K562 (cell line): Measurements from ENCODE around the gene TTC38. TPM values are rescaled to one million over a fixed set of nuclear protein-coding genes. Genes with fewer than 3 reads are reported as not detected.

Experiments used
- ATAC-seq: fragments of 200-7000 bp; cut with Tn5 transposase; 3 replicates; pipeline ENCODE4 v1.9.1; 2020; ENCODE audit warnings: moderate library complexity
- BruUV-seq: library from RNA; stranded (reverse); fragments of 400-500 nt; replicated peaks from 2 replicates; lab custom pipeline; 2021; lab: Mats Ljungman, UMichigan
- CTCF ChIA-PET: fragments of 300-600 bp; formaldehyde crosslinking; extraction: SDS; loops from one replicate; lab custom pipeline; 2021; ENCODE audit warnings: low intra/inter-chr PET ratio; lab: Yijun Ruan, JAX
- POLR2A ChIA-PET: fragments of 300-600, 350-650 bp; sonication (Branson Sonifier 250); formaldehyde crosslinking; extraction: SDS; loops from one replicate; lab custom pipeline; 2021; ENCODE audit warnings: antibody characterized with exemption, inconsistent platforms; lab: Yijun Ruan, JAX
- DNase-seq, 4 experiments: peaks; one replicate each; pipeline versions ENCODE4 v3.0.0 to v3.0.0-alpha.2; 2011 to 2018; ENCODE audit warnings: low spot score in 3 of 4, mixed read lengths in 3 of 4; ENCODE audit errors: extremely low read depth in 1 of 4
- FAIRE-seq: peaks from 2 replicates; lab custom pipeline; 2011; peaks lifted over from hg19 to GRCh38; lab: Jason Lieb, UNC
- H2AFZ ChIP-seq: 2 replicates; pipeline ENCODE4 v1.6.0; 2011; ENCODE audit warnings: low read depth, low read length, control low read depth, inconsistent platforms
- H3K27ac ChIP-seq: fragments of 200-600 bp; 3 replicates; pipeline ENCODE4 v1.8.0; 2011; ENCODE audit warnings: low read depth, mild to moderate bottlenecking, control low read depth, inconsistent platforms, low read length, moderate library complexity, mixed read lengths; ENCODE audit errors: extremely low read depth
- H3K27me3 ChIP-seq, 2 experiments: fragments of 300-600 bp in 1 of 2; 2 replicates in 1 of 2; 3 replicates in 1 of 2; pipeline versions ENCODE4 v1.6.0 to v1.8.0; 2011; ENCODE audit warnings: inconsistent platforms in 2 of 2, low read length in 2 of 2, mild to moderate bottlenecking in 1 of 2, mixed read lengths in 1 of 2, moderate library complexity in 1 of 2; ENCODE audit not compliant: control insufficient read depth in 2 of 2, insufficient read depth in 2 of 2
- H3K36me3 ChIP-seq: fragments of 300-600 bp; 3 replicates; pipeline ENCODE4 v1.8.0; 2011; ENCODE audit warnings: mild to moderate bottlenecking, low read length, inconsistent platforms; ENCODE audit not compliant: control insufficient read depth, insufficient read depth
- H3K4me1 ChIP-seq, 2 experiments: fragments of 200-600 bp in 1 of 2; replicated peaks in 1 of 2; 2 replicates in 1 of 2; 3 replicates in 1 of 2; pipeline versions ENCODE4 v1.5.1 to v1.8.0; 2011; ENCODE audit warnings: inconsistent platforms in 2 of 2, low read length in 2 of 2, mild to moderate bottlenecking in 1 of 2, mixed read lengths in 1 of 2, moderate library complexity in 1 of 2; ENCODE audit not compliant: control insufficient read depth in 2 of 2, insufficient read depth in 2 of 2
- H3K4me2 ChIP-seq: 2 replicates; pipeline ENCODE4 v1.6.1; 2011; ENCODE audit warnings: low read length, control low read depth, inconsistent platforms, mixed read lengths; ENCODE audit not compliant: insufficient read depth
- H3K4me3 ChIP-seq: fragments of 200-600 bp; sonication (generic), shearing (Covaris generic); 2 replicates; pipeline ENCODE4 v1.5.1; 2016; ENCODE audit warnings: control low read depth, inconsistent platforms
- H3K79me2 ChIP-seq: fragments of 200-600 bp; 3 replicates; pipeline ENCODE4 v1.8.0; 2011; ENCODE audit warnings: low read length, inconsistent platforms; ENCODE audit not compliant: control insufficient read depth, insufficient read depth
- H3K9ac ChIP-seq, 2 experiments: 2 replicates each; pipeline versions ENCODE4 v1.6.0 to v1.6.1; 2011; ENCODE audit warnings: low read depth in 2 of 2, low read length in 2 of 2, control low read depth in 1 of 2, inconsistent platforms in 1 of 2, mild to moderate bottlenecking in 1 of 2, mixed read lengths in 1 of 2; ENCODE audit not compliant: insufficient read depth in 1 of 2
- H3K9me1 ChIP-seq: one replicate; pipeline ENCODE4 v1.6.0; 2011; ENCODE audit warnings: inconsistent platforms, mild to moderate bottlenecking, low read length, moderate library complexity; ENCODE audit not compliant: control insufficient read depth, insufficient read depth
- H3K9me3 ChIP-seq: replicated peaks from 2 replicates; pipeline ENCODE4 v1.5.1; 2011; ENCODE audit warnings: low read depth, low read length, inconsistent platforms; ENCODE audit not compliant: control insufficient read depth, insufficient read depth
- H4K20me1 ChIP-seq: replicated peaks from 2 replicates; pipeline ENCODE4 v1.6.1; 2011; ENCODE audit warnings: low read length, inconsistent platforms, mixed read lengths; ENCODE audit not compliant: control insufficient read depth, insufficient read depth
- BRD9 ChIP-seq: fragments of 450-650 bp; IDR thresholded peaks from 2 replicates; pipeline ENCODE4 v1.6.1; 2018; ENCODE audit warnings: low read depth; ENCODE audit not compliant: partially characterized antibody
- CSDE1 ChIP-seq, 2 experiments: fragments of 450-650 bp; IDR thresholded peaks; 2 replicates each; pipeline ENCODE4 v1.6.1; 2016; ENCODE audit warnings: mild to moderate bottlenecking in 1 of 2
- CTBP1 ChIP-seq: fragments of 450-650 bp; IDR thresholded peaks from 2 replicates; pipeline ENCODE4 v1.6.1; 2016; ENCODE audit warnings: borderline replicate concordance
- FOXJ3 ChIP-seq: sonication (generic); formaldehyde crosslinking; IDR thresholded peaks from 2 replicates; pipeline ENCODE4 v1.4.0; 2020; ENCODE audit warnings: mild to moderate bottlenecking, missing genetic modification reagents
- KAT7 ChIP-seq: sonication (generic); formaldehyde crosslinking; IDR thresholded peaks from 2 replicates; pipeline ENCODE4 v1.8.0; 2022; ENCODE audit warnings: missing genetic modification reagents, mild to moderate bottlenecking, borderline replicate concordance
- MCM2 ChIP-seq: fragments of 450-650 bp; IDR thresholded peaks from 2 replicates; pipeline ENCODE4 v1.6.1; 2017; ENCODE audit warnings: low read depth, mild to moderate bottlenecking
- MYC ChIP-seq, 2 experiments: fragments of 250-450 bp in 1 of 2; sonication (Bioruptor Pico) in 1 of 2; IDR thresholded peaks; 2 replicates each; pipeline versions ENCODE4 v1.5.1 to v1.6.1; 2012 to 2021; ENCODE audit warnings: low read depth in 2 of 2, borderline replicate concordance in 1 of 2, improper control_type of control experiment in 1 of 2, low read length in 1 of 2, mild to moderate bottlenecking in 1 of 2, moderate library complexity in 1 of 2
- NFIC ChIP-seq: fragments of 450-650 bp; IDR thresholded peaks from 2 replicates; pipeline ENCODE4 v1.6.1; 2017; ENCODE audit warnings: mild to moderate bottlenecking, inconsistent platforms
- NFRKB ChIP-seq: fragments of 450-650 bp; IDR thresholded peaks from 2 replicates; pipeline ENCODE4 v1.6.1; 2016; ENCODE audit warnings: low read depth
- POLR2G ChIP-seq: fragments of 200-400 bp; formaldehyde crosslinking; IDR thresholded peaks from 2 replicates; pipeline ENCODE4 v1.6.1; 2017; ENCODE audit warnings: low read depth, mild to moderate bottlenecking, antibody characterized with exemption, low read length, moderate library complexity
- TFAM ChIP-seq: fragments of 250-450 bp; sonication (Bioruptor Pico); conservative IDR thresholded peaks from 2 replicates; pipeline ENCODE4 v1.5.0; 2021; ENCODE audit warnings: mild to moderate bottlenecking, moderate library complexity
- ZNF23 ChIP-seq: fragments of 250-450 bp; sonication (Bioruptor Pico); IDR thresholded peaks from 2 replicates; pipeline ENCODE4 v1.4.0; 2020; ENCODE audit warnings: mild to moderate bottlenecking
- WGBS: fragments of 100-300 bp; shearing (Covaris generic); methylation state at CpG from one replicate; pipeline ENCODE4 v1.1.6; 2016; ENCODE audit warnings: low coverage, mixed read lengths; ENCODE audit not compliant: insufficient coverage; ENCODE audit errors: missing lambda C conversion rate; 5-methylcytosine and 5-hydroxymethylcytosine counted together
- in situ Hi-C: fragments of 300-500 bp; cut with MboI; formaldehyde crosslinking; loops from 4 replicates; pipeline ENCODE4 v1.15.0; 2018; ENCODE audit warnings: inconsistent platforms, mixed read lengths
- intact Hi-C: fragments of 100-400 bp; cut with micrococcal nuclease; formaldehyde crosslinking; loops from 2 replicates; pipeline ENCODE4 v1.14.2; 2022
- polyA plus RNA-seq, 8 experiments: library from polyadenylated mRNA; depleted of rRNA in 4 of 8; stranded (reverse) in 5 of 8; unstranded in 3 of 8; fragments of >200 nt; fragmentation: Nextera tagmentation in 2 of 8; fragmentation: Illumina TruSeq in 1 of 8; extraction: Ambion mirVana in 2 of 8; extraction: Trizol in 1 of 8; gene quantifications; 2 replicates each; pipeline versions ENCODE4 v1.2.1 to v1.2.3, GENCODE V29; 2011 to 2014; ENCODE audit warnings: inconsistent platforms in 1 of 8, missing spikeins in 1 of 8
- total RNA-seq, 7 experiments: library from RNA; depleted of rRNA in 6 of 7; stranded (reverse); fragments of >200 nt in 6 of 7; fragmentation: Illumina TruSeq in 2 of 7; extraction: Trizol in 2 of 7; gene quantifications; 2 replicates each; pipeline versions ENCODE4 v1.2.1 to v1.2.3, GENCODE V29; 2011 to 2021; ENCODE audit warnings: low replicate concordance in 1 of 7
- TF ChIP-seq, protein P1 (sequence below): fragments of 250-450 bp; sonication (Bioruptor Pico); IDR thresholded peaks from 2 replicates; pipeline ENCODE4 v1.5.1; 2021; ENCODE audit warnings: mild to moderate bottlenecking
- TF ChIP-seq, protein P2 (sequence below), 2 experiments: fragments of 450-650 bp; IDR thresholded peaks; 2 replicates each; pipeline ENCODE4 v1.6.1; 2016

TTC38 gene
- total and polyA plus RNA-seq, 9 of the 15 experiments (the other 6 are each of a cell fraction or from before 2014, with no cell fraction given) = 0.84 to 28.4 (median 18.1) TPM

DNA sequence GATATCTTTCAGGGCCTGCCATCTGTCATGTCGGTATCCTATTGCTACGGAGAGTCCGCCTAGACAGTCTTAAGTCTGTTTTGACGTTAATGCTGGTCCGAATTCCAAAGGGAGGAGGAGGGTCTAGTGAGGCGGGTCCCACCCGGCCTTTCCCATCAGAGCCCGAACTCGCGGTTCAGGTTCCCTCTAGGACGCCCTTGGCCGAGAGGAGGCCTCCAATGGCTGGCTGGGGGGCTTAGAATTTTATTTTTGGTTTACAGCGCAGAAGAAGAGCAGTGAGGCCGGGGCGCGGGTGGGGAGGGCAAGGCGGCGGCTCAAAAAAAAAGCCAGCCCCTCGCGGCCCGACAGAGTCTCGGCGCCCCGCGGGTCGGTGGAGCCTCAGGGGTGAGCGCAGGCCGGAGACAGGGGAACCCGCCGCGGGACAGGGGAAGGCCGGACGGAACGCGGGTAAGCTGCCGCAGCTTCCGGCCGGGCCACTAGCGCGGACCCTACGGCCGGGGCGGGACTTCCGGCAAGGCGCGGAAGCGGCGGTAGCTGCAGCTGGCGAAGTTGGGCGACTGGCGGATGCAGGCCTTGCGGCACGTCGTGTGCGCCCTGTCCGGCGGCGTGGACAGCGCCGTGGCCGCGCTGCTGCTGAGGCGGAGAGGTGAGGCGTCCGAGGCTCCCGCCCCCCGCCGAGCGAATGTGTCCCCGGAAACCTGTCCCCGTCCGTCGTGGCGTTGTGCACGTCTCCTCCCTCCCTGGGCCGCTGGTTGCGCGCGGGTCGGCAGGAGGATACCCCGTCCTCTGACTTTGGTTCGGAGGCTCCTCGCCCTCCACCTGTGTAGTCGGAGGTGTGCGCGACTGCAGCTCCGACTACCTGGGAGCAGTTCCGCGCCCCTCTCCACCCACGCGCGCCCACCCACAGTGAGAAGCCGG is 67.7 kb downstream of the TTC38 start, which contains the start of gene TRMU:
Gene TRMU, plus strand, starts transcription at position 514 of the 918 bp plus-strand sequence. Its CDS starts 51 bp downstream, at position 565.
- DNase-seq (peak; percentile 84 to 90 (median 86)), ATAC-seq (peak; percentile 97), FAIRE-seq (peak; percentile 65)
- Histone ChIP-seq H3K9me1 (no peaks in the 10 kb centered on the region), H3K4me2 (peak within 1 kb of the TSS; percentile 89), H3K79me2 (peaks cover 31% of the 10 kb centered on the region), H3K27me3 (no peaks in the 10 kb centered on the region), H3K4me1 (peaks cover 5 to 12% of the 10 kb centered on the region in 2 experiments; a peak in 4 of 5 replicates), H3K9me3 (no peaks in the 10 kb centered on the region), H3K4me3 (peak within 1 kb of the TSS; percentile 72), H3K36me3 (peaks cover 60% of the 10 kb centered on the region; the same call in 2 of the 3 replicates), H3K27ac (peak within 1 kb of the TSS; percentile 79), H3K9ac (peak within 1 kb of the TSS; percentile 78 to 97), H2AFZ (peak within 1 kb of the TSS; percentile 85), H4K20me1 (no peaks in the 10 kb centered on the region)
- TSS peak; percentile 87 for BruUV-seq
- intact Hi-C loops (no loop called here), in situ Hi-C loops (no loop called here)
- 2% methylated on average over 42 of the region's 93 CpGs for WGBS
- ChIA-PET CTCF (no interaction called here), POLR2A (interaction anchor here (0.6 to 1.3 kb wide), 6 partner anchors 14 to 249 kb away, joined by 3 read pairs; no protein-coding TSS in a partner anchor)
- peak; percentile 75 for TF ChIP-seq MYC (IDR thresholded peaks at IDR 0.05; ENCODE audit: low read depth, low read length)
- TF ChIP-seq MYC (CRISPR knock-in tag; IDR thresholded peaks at IDR 0.05; ENCODE audit: borderline replicate concordance, low read depth) = no peak
- 0 out of 2 replicates have a peak, but pooled peaks have one; percentile 11 for TF ChIP-seq NFIC
- TF ChIP-seq TFAM (CRISPR knock-in tag) = no peak
- no peak for TF ChIP-seq FOXJ3 (CRISPR knock-in tag)
- peak; percentile 54; the same call in 1 of the 2 replicates for TF ChIP-seq CTBP1
- TF ChIP-seq, protein P1, sequence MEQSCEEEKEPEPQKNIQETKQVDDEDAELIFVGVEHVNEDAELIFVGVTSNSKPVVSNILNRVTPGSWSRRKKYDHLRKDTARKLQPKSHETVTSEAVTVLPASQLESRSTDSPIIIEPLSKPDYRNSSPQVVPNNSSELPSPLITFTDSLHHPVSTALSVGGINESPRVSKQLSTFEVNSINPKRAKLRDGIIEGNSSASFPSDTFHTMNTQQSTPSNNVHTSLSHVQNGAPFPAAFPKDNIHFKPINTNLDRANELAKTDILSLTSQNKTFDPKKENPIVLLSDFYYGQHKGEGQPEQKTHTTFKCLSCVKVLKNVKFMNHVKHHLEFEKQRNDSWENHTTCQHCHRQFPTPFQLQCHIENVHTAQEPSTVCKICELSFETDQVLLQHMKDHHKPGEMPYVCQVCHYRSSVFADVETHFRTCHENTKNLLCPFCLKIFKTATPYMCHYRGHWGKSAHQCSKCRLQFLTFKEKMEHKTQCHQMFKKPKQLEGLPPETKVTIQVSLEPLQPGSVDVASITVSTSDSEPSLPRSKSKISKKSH (CRISPR knock-in tag) = no peak
- TF ChIP-seq, protein P2, sequence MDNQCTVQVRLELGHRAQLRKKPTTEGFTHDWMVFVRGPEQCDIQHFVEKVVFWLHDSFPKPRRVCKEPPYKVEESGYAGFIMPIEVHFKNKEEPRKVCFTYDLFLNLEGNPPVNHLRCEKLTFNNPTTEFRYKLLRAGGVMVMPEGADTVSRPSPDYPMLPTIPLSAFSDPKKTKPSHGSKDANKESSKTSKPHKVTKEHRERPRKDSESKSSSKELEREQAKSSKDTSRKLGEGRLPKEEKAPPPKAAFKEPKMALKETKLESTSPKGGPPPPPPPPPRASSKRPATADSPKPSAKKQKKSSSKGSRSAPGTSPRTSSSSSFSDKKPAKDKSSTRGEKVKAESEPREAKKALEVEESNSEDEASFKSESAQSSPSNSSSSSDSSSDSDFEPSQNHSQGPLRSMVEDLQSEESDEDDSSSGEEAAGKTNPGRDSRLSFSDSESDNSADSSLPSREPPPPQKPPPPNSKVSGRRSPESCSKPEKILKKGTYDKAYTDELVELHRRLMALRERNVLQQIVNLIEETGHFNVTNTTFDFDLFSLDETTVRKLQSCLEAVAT (IDR thresholded peaks at IDR 0.05) = no peak
- TF ChIP-seq ZNF23 (CRISPR knock-in tag) = no peak
- TF ChIP-seq CSDE1 (IDR thresholded peaks at IDR 0.05) = no peak
- TF ChIP-seq NFRKB = no peak
- TF ChIP-seq POLR2G = peak; percentile 91
- TF ChIP-seq BRD9 = no peak
- TF ChIP-seq MCM2 = no peak
- TF ChIP-seq KAT7 (CRISPR knock-in tag) = no peak; the same call in 1 of the 2 replicates
